Tibial nerve (tissue), 4 donors: ENCODE data around the gene TRAPPC2L.

Experiments used
- EP300 ChIP-seq, 2 donors: sonication (generic); formaldehyde crosslinking; IDR thresholded peaks; one replicate each; pipeline ENCODE4 v1.6.1; 2017; ENCODE audit warnings: antibody characterized with exemption in 2 of 2, mild to moderate bottlenecking in 1 of 2
- POLR2A ChIP-seq, 2 donors: fragments of 450-650 bp; IDR thresholded peaks; one replicate each; pipeline ENCODE4 v1.6.1; 2017; ENCODE audit warnings: antibody characterized with exemption in 2 of 2, mild to moderate bottlenecking in 2 of 2, moderate library complexity in 2 of 2
- TF ChIP-seq, protein P1 (sequence below), 5 experiments: fragments of 200-600 bp in 3 of 5; fragments of 450-650 bp in 2 of 5; sonication (generic) in 3 of 5; IDR thresholded peaks; one replicate each; pipeline ENCODE4 v1.5.1; 2016 to 2019; ENCODE audit warnings: antibody characterized with exemption in 5 of 5, mild to moderate bottlenecking in 3 of 5, moderate library complexity in 2 of 5

DNA sequence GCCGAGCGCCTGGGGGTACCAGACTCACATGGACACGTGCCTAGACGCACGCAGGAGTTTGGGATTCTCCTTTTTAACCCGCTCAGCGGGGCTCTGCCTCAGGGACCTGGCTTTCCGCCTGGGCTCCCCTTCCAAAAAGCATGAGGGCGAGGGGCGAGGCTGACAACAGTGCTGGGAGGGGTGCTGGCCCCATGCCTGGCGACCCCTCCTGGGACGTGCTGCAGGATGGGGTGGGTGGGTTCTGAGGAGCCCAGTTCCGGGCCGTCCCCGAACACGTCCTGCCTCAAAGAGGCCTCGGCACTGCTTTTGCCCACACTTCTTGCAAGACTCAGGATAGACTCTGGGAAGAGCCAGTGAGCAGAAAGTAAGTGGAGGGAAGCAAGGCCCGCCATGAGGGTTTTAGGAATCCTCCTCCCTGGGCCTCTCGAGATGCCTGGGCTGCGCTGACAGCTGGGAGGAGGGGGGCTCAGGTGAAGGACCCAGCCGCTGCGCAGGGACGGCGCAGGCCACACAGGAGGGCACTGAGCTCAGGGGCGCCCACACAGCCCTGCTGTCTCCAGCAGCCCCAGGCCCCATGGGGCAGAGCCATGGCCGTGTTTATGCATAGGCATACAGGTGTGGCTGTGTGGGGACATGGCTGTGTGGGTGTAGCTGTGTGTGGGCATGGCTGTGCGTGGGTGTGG, 24.9 kb downstream of the TRAPPC2L start:
- TF ChIP-seq, protein P1, sequence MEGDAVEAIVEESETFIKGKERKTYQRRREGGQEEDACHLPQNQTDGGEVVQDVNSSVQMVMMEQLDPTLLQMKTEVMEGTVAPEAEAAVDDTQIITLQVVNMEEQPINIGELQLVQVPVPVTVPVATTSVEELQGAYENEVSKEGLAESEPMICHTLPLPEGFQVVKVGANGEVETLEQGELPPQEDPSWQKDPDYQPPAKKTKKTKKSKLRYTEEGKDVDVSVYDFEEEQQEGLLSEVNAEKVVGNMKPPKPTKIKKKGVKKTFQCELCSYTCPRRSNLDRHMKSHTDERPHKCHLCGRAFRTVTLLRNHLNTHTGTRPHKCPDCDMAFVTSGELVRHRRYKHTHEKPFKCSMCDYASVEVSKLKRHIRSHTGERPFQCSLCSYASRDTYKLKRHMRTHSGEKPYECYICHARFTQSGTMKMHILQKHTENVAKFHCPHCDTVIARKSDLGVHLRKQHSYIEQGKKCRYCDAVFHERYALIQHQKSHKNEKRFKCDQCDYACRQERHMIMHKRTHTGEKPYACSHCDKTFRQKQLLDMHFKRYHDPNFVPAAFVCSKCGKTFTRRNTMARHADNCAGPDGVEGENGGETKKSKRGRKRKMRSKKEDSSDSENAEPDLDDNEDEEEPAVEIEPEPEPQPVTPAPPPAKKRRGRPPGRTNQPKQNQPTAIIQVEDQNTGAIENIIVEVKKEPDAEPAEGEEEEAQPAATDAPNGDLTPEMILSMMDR (IDR thresholded peaks at IDR 0.05), result no peak
- no peak for TF ChIP-seq POLR2A (IDR thresholded peaks at IDR 0.05)
- TF ChIP-seq EP300 (IDR thresholded peaks at IDR 0.05), result no peak
